ENCODE measurements around the gene FLNB. TPM values are rescaled to one million over a fixed set of nuclear protein-coding genes. Genes with fewer than 3 reads are reported as not detected.

FLNB gene
- total and polyA plus RNA-seq, 2 of the 4 experiments (the other 2 are of a cell fraction): 78.0 to 136 TPM

DNA sequence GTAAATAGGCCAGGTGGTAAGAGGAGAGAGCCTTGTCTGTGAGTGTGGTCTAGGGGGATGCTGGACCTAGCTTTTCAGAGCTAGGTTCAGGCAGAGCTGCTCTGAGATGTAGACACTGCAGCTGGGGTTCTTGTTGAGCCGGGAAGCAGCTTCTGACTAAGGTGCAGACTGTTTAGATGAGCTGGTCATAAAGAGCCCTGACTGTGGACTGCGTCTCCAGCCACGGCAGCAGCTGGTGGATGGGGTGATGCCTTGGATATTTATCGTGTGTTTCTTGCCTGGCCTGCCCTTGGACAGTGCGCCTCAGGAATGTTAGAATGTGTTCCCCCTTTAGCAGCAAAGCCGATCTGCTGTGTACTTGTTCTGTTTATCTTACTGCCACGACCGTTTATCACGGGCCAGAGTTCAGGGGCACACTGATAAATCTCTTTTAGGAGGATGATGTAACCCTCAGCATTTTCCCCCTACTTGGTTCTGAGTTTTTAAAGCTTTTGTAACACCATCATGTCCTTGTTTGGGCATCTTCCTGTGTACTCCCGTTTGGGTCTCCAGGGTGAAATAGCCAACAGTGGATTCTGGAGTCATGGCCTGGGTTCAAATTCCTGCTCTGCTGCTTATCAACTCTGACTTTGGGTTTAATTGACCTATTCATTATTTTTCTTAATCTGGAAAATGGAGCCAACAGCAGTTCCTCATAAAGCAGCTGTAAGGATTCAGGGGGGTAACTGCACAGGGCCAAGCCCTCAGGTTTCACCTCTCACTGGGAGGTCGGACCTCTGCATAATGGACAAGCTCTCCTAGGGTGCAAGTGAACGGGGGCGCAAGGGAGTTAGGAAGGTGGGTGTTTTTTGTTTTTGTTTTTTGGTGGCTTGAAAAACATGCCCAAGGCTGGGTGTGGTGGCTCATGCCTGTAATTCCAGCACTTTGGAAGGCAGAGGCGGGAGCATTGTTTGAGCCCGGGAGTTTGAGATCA lies 51.4 kb downstream of the FLNB start (continued):
- TF ChIP-seq SMC3 (IDR thresholded peaks at IDR 0.05; ENCODE audit: low read depth, low read length) (0 out of 2 replicates have a peak, but pooled peaks have one; percentile 20), POLR2A (IDR thresholded peaks at IDR 0.05; ENCODE audit: low read depth, low read length) (peak; percentile 89), RCOR1 (IDR thresholded peaks at IDR 0.05; ENCODE audit: insufficient replicate concordance, low read length) (no peak), CHD1 (IDR thresholded peaks at IDR 0.05; ENCODE audit: low read depth, low read length) (no peak; the same call in 1 of the 2 replicates)

DNA sequence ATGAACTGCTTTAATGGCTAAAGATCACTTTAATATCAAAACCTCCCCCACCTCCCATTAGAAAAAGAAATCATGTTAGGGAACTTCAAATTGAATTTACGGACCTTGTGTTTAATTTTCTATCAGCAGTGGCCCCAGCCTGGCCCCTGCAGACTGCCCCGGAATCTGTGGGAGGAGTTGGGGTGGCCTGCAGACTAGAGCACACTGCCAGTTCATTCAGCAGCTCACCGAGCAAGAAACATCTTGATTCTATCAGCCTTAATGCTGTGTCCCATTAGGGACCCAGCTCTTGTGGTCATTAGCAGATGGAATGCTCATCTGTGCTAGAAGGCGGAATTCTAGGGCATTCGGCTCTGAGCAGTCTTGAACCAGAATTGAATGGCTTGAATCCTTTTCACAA lies 54.2 kb downstream of the FLNB start:
- peak overlapping the region; percentile 15 for H2BK5ac ChIP-seq (ENCODE audit: low read depth, low read length, poor library complexity, severe bottlenecking)
- no peaks in the 10 kb centered on the region for H3K9me3 ChIP-seq (ENCODE audit: control insufficient read depth, insufficient read depth, low read length)
- no peak overlapping the region for H2BK15ac ChIP-seq (ENCODE audit: low read depth, low read length)
- H3K18ac ChIP-seq (ENCODE audit: low read depth, low read length): no peak overlapping the region
- ChIA-PET POLR2A (ENCODE audit: unreplicated experiment) (no interaction called here), CTCF (no interaction called here)
- H3K79me1 ChIP-seq (ENCODE audit: low read depth in 1 of 2, low read length in 2 of 2): peaks cover 31 to 83% of the 10 kb centered on the region in 2 experiments
- peak overlapping the region; percentile 19; the same call in 1 of the 2 replicates for H4K5ac ChIP-seq (ENCODE audit: low read depth, low read length)
- H3K9ac ChIP-seq (ENCODE audit: low read depth, low read length): no peak overlapping the region
- no peak overlapping the region for H2AFZ ChIP-seq (replicated peaks; ENCODE audit: low read length, poor library complexity)
- H3K4me2 ChIP-seq (ENCODE audit: low read depth, low read length): no peak overlapping the region
- H3K9me1 ChIP-seq (ENCODE audit: insufficient read depth, low read length): peaks cover 42% of the 10 kb centered on the region
- intact Hi-C loops (cut with micrococcal nuclease): no loop called here
- no TSS peak for BruUV-seq (replicated peaks)
- H4K20me1 ChIP-seq (ENCODE audit: insufficient read depth, low read length): peaks cover 60% of the 10 kb centered on the region
- H4K8ac ChIP-seq (ENCODE audit: low read depth in 2 of 2, low read length in 2 of 2): peak overlapping the region in 1 of 2 experiments; percentile 28; a peak in 1 of 4 replicates
- peak overlapping the region; percentile 34; the same call in 1 of the 2 replicates for H3K4ac ChIP-seq (ENCODE audit: low read depth, low read length)
- no peak for TF ChIP-seq MXI1 (IDR thresholded peaks at IDR 0.05; ENCODE audit: borderline replicate concordance, low read depth, low read length)
- no peak for TF ChIP-seq FOS (IDR thresholded peaks at IDR 0.05; ENCODE audit: low read depth, low read length)
- no peak for TF ChIP-seq RCOR1 (IDR thresholded peaks at IDR 0.05; ENCODE audit: insufficient replicate concordance, low read length)
- no peak for TF ChIP-seq SMC3 (IDR thresholded peaks at IDR 0.05; ENCODE audit: low read depth, low read length)
- TF ChIP-seq RAD21 (IDR thresholded peaks at IDR 0.05; ENCODE audit: low read length): no peak
- no peak for TF ChIP-seq NFE2L2 (IDR thresholded peaks at IDR 0.05; ENCODE audit: low read depth, low read length)
- no peak for TF ChIP-seq POLR2A (IDR thresholded peaks at IDR 0.05; ENCODE audit: low read depth, low read length)
- H3K36me3 ChIP-seq (ENCODE audit: control insufficient read depth, insufficient read depth, low read length): peaks cover 1% of the 10 kb centered on the region; the same call in 1 of the 2 replicates
- H3K27me3 ChIP-seq (ENCODE audit: control insufficient read depth, insufficient read depth, low read length): no peaks in the 10 kb centered on the region
- no peak overlapping the region for H3K4me3 ChIP-seq (ENCODE audit: insufficient read depth, low read depth, low read length)
- no peak overlapping the region; the same call in 1 of the 2 replicates for H3K23ac ChIP-seq (ENCODE audit: low read depth, low read length)
- peak overlapping the region; percentile 24; the same call in 1 of the 2 replicates for H2BK20ac ChIP-seq (ENCODE audit: low read depth, low read length)
- DNase-seq: no peak
- 0 out of 2 replicates have a peak overlapping the region, but pooled peaks have one; percentile 5 for H4K91ac ChIP-seq (ENCODE audit: insufficient read depth, low read depth, low read length)
- dilution Hi-C loops (cut with HindIII; ENCODE audit: low sequenced_read_pairs, unreplicated experiment): no loop called here
- peaks cover 41% of the 10 kb centered on the region for H3K4me1 ChIP-seq (ENCODE audit: control insufficient read depth, insufficient read depth, low read length)
- H2AK5ac ChIP-seq (ENCODE audit: low read depth, low read length): peak overlapping the region; percentile 61; the same call in 1 of the 2 replicates
- no peak overlapping the region; the same call in 1 of the 2 replicates for H2BK120ac ChIP-seq (ENCODE audit: low read depth, low read length)
- no peak for ATAC-seq (ENCODE audit: low read depth)
- H3K27ac ChIP-seq (ENCODE audit: insufficient read depth, low read length): no peak overlapping the region
- H2AK9ac ChIP-seq (replicated peaks; ENCODE audit: low read depth, low read length, poor library complexity): no peak overlapping the region
- 0 out of 2 replicates have a peak overlapping the region, but pooled peaks have one; percentile 13 for H3K14ac ChIP-seq (replicated peaks; ENCODE audit: low read depth, low read length)
- no CpG with 5 or more reads among the region's 5 CpGs for WGBS, 2 experiments (ENCODE audit: extremely low coverage in 2 of 2, insufficient read length in 1 of 2)
- in situ Hi-C loops (cut with MboI; ENCODE audit: low sequenced_read_pairs): no loop called here
- no peak overlapping the region for H3K56ac ChIP-seq (ENCODE audit: extremely low read depth, insufficient read depth, low read length)
